Neural cell (in vitro differentiated cells): ENCODE measurements around the gene EYS.

Experiments
- EP300 ChIP-seq: fragments of 450-650 bp; conservative IDR thresholded peaks from 2 replicates; pipeline ENCODE4 v1.6.1; 2014; ENCODE audit warnings: antibody characterized with exemption, mild to moderate bottlenecking, moderate library complexity; ENCODE audit not compliant: poor library complexity, severe bottlenecking
- EZH2 ChIP-seq: fragments of 200-600, 300-800 bp; shearing (Covaris generic), sonication (generic); IDR thresholded peaks from 2 replicates; pipeline ENCODE4 v1.6.1; 2014; ENCODE audit warnings: antibody characterized with exemption, low read length, borderline replicate concordance, mild to moderate bottlenecking; ENCODE audit not compliant: insufficient read depth, poor library complexity, severe bottlenecking
- MXI1 ChIP-seq: fragments of 450-650 bp; conservative IDR thresholded peaks from 2 replicates; pipeline ENCODE4 v1.6.1; 2014; ENCODE audit warnings: antibody characterized with exemption, mild to moderate bottlenecking; ENCODE audit not compliant: poor library complexity, severe bottlenecking
- POLR2AphosphoS5 ChIP-seq: IDR thresholded peaks from 2 replicates; pipeline ENCODE4 v1.6.1; 2012
- REST ChIP-seq: IDR thresholded peaks from 2 replicates; pipeline ENCODE4 v1.6.1; 2012; ENCODE audit warnings: borderline replicate concordance
- SMC3 ChIP-seq: fragments of 450-650 bp; conservative IDR thresholded peaks from 2 replicates; pipeline ENCODE4 v1.6.1; 2014; ENCODE audit warnings: antibody characterized with exemption, mild to moderate bottlenecking, moderate library complexity; ENCODE audit not compliant: poor library complexity
- TAF1 ChIP-seq: IDR thresholded peaks from 2 replicates; pipeline ENCODE4 v1.6.1; 2012; ENCODE audit warnings: low read depth
- TF ChIP-seq, protein P1 (sequence below): fragments of 450-650 bp; IDR thresholded peaks from 2 replicates; pipeline ENCODE4 v1.5.1; 2014; ENCODE audit warnings: antibody characterized with exemption, mild to moderate bottlenecking, moderate library complexity; ENCODE audit not compliant: poor library complexity, severe bottlenecking

DNA sequence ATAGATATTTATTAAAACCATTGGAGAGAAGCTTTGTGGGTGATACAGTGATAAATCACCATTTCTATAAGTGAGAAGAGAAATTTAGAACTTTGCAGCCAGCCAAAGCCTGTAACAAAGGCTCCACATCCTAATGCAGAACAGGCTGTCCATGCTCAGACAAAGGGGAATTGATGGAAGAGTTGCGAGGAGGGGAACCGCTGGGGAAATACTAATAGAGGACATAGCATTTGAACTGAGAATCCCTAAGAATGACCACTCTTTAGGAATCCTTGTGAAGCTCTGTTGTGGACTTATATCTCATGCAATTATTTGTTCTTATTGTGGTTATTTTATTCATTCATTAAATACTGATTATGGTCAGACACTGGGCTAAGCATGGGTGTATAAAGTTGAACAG, 1903.7 kb downstream of the EYS start:
- TF ChIP-seq EZH2 (no peak), POLR2AphosphoS5 (no peak), MXI1 (no peak), EP300 (no peak), SMC3 (no peak), TAF1 (no peak), REST (no peak)
- TF ChIP-seq, protein P1, sequence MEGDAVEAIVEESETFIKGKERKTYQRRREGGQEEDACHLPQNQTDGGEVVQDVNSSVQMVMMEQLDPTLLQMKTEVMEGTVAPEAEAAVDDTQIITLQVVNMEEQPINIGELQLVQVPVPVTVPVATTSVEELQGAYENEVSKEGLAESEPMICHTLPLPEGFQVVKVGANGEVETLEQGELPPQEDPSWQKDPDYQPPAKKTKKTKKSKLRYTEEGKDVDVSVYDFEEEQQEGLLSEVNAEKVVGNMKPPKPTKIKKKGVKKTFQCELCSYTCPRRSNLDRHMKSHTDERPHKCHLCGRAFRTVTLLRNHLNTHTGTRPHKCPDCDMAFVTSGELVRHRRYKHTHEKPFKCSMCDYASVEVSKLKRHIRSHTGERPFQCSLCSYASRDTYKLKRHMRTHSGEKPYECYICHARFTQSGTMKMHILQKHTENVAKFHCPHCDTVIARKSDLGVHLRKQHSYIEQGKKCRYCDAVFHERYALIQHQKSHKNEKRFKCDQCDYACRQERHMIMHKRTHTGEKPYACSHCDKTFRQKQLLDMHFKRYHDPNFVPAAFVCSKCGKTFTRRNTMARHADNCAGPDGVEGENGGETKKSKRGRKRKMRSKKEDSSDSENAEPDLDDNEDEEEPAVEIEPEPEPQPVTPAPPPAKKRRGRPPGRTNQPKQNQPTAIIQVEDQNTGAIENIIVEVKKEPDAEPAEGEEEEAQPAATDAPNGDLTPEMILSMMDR: no peak
